ENCODE data around the gene EFCAB6.

GRCh38 chr22:43697894-43698293 is 114.2 kb downstream of the EFCAB6 start:
- no peak for TF ChIP-seq CTCF (IDR thresholded peaks at IDR 0.05)
- no peak for TF ChIP-seq EZH2 (IDR thresholded peaks at IDR 0.05; ENCODE audit: borderline replicate concordance, insufficient read depth, low read depth, low read length, poor library complexity, severe bottlenecking)
